WTC11 (cell line): Measurements from ENCODE around the gene RTEL1. TPM values are rescaled to one million over a fixed set of nuclear protein-coding genes. Genes with fewer than 3 reads are reported as not detected.

Experiments
- ATAC-seq: fragments of 200-7000 bp; cut with Tn5 transposase; 2 replicates; pipeline ENCODE4 v1.10.0; 2021; ENCODE audit warnings: mild to moderate bottlenecking, moderate library complexity
- CTCF ChIA-PET: fragments of 300-600 bp; sonication (Branson Sonifier 250); formaldehyde crosslinking; loops from one replicate; lab custom pipeline; 2021; ENCODE audit warnings: antibody characterized with exemption; lab: Charles Lee
- POLR2A ChIA-PET: fragments of 350-600 bp; sonication (Branson Sonifier 250); formaldehyde crosslinking; loops from one replicate; lab custom pipeline; 2021; ENCODE audit warnings: antibody characterized with exemption; lab: Charles Lee
- DNase-seq: peaks from one replicate; pipeline ENCODE4 v3.0.0; 2021; ENCODE audit warnings: low spot score
- H3K27ac Mint-ChIP-seq: 2 replicates; pipeline ENCODE4 v1.8.0; 2021; ENCODE audit warnings: mixed read lengths
- H3K27me3 Mint-ChIP-seq: 2 replicates; pipeline ENCODE4 v1.8.0; 2021; ENCODE audit warnings: low read depth, mild to moderate bottlenecking, moderate library complexity, mixed read lengths
- H3K36me3 Mint-ChIP-seq: 2 replicates; pipeline ENCODE4 v1.8.0; 2021; ENCODE audit warnings: mixed read lengths
- H3K4me1 Mint-ChIP-seq: 2 replicates; pipeline ENCODE4 v1.8.0; 2022; ENCODE audit warnings: mixed read lengths
- H3K4me3 Mint-ChIP-seq: 2 replicates; pipeline ENCODE4 v1.8.0; 2021; ENCODE audit warnings: mild to moderate bottlenecking, moderate library complexity, mixed read lengths
- H3K9me3 Mint-ChIP-seq: 2 replicates; pipeline ENCODE4 v1.8.0; 2021; ENCODE audit warnings: mixed read lengths
- ATF1 ChIP-seq: sonication (generic); formaldehyde crosslinking; IDR thresholded peaks from 2 replicates; pipeline ENCODE4 v1.8.1; 2023; ENCODE audit warnings: mild to moderate bottlenecking, moderate library complexity, missing genetic modification reagents
- ETV6 ChIP-seq: sonication (generic); formaldehyde crosslinking; IDR thresholded peaks from 2 replicates; pipeline ENCODE4 v1.8.1; 2022; ENCODE audit warnings: mild to moderate bottlenecking, missing genetic modification reagents
- GTF2I ChIP-seq: fragments of 250-450 bp; sonication (Bioruptor Pico); conservative IDR thresholded peaks from 2 replicates; pipeline ENCODE4 v1.4.0; 2021; ENCODE audit warnings: mild to moderate bottlenecking
- JAZF1 ChIP-seq: fragments of 250-450 bp; sonication (Bioruptor Pico); IDR thresholded peaks from 2 replicates; pipeline ENCODE4 v1.9.0; 2021; ENCODE audit warnings: moderate library complexity, mild to moderate bottlenecking, inconsistent platforms
- JUN ChIP-seq: sonication (generic); formaldehyde crosslinking; IDR thresholded peaks from 2 replicates; pipeline ENCODE4 v1.8.0; 2023; ENCODE audit warnings: mild to moderate bottlenecking, missing genetic modification reagents
- KAT7 ChIP-seq: sonication (generic); formaldehyde crosslinking; IDR thresholded peaks from 2 replicates; pipeline ENCODE4 v1.8.1; 2023; ENCODE audit warnings: missing genetic modification reagents, mild to moderate bottlenecking, borderline replicate concordance
- SMAD3 ChIP-seq: sonication (generic); formaldehyde crosslinking; IDR thresholded peaks from 2 replicates; pipeline ENCODE4 v1.8.0; 2022; ENCODE audit warnings: missing genetic modification reagents, mild to moderate bottlenecking, borderline replicate concordance
- TEAD1 ChIP-seq: sonication (generic); formaldehyde crosslinking; IDR thresholded peaks from 2 replicates; pipeline ENCODE4 v1.8.0; 2022; ENCODE audit warnings: mild to moderate bottlenecking, missing genetic modification reagents
- TEAD4 ChIP-seq: sonication (generic); formaldehyde crosslinking; IDR thresholded peaks from 2 replicates; pipeline ENCODE4 v1.8.0; 2022; ENCODE audit warnings: mild to moderate bottlenecking, missing genetic modification reagents
- ZNF138 ChIP-seq: sonication (generic); formaldehyde crosslinking; conservative IDR thresholded peaks from 2 replicates; pipeline ENCODE4 v1.8.1; 2022; ENCODE audit warnings: mild to moderate bottlenecking, moderate library complexity, missing genetic modification reagents
- ZNF416 ChIP-seq: fragments of 250-450 bp; sonication (Bioruptor Pico); IDR thresholded peaks from 2 replicates; pipeline ENCODE4 v1.9.0; 2021; ENCODE audit warnings: mild to moderate bottlenecking, inconsistent platforms
- total RNA-seq: library from RNA; stranded (reverse); gene quantifications from 3 replicates; pipeline ENCODE4 v1.2.3, GENCODE V29; 2021
- TF ChIP-seq, protein P1 (sequence below): sonication (generic); formaldehyde crosslinking; IDR thresholded peaks from 2 replicates; pipeline ENCODE4 v1.8.0; 2022; ENCODE audit warnings: mild to moderate bottlenecking, missing genetic modification reagents
- TF ChIP-seq, protein P2 (sequence below): sonication (generic); formaldehyde crosslinking; IDR thresholded peaks from 2 replicates; pipeline ENCODE4 v1.8.0; 2023; ENCODE audit warnings: missing genetic modification reagents, mild to moderate bottlenecking, borderline replicate concordance
- TF ChIP-seq, protein P3 (sequence below): sonication (generic); formaldehyde crosslinking; IDR thresholded peaks from 2 replicates; pipeline ENCODE4 v1.8.1; 2023; ENCODE audit warnings: mild to moderate bottlenecking, missing genetic modification reagents, moderate library complexity
- TF ChIP-seq, protein P4 (sequence below): sonication (generic); formaldehyde crosslinking; IDR thresholded peaks from 2 replicates; pipeline ENCODE4 v1.8.1; 2022; ENCODE audit warnings: missing genetic modification reagents, borderline replicate concordance
- TF ChIP-seq, protein P5 (sequence below): fragments of 250-450 bp; sonication (Bioruptor Pico); conservative IDR thresholded peaks from 2 replicates; pipeline ENCODE4 v1.9.0; 2021; ENCODE audit warnings: mild to moderate bottlenecking
- TF ChIP-seq, protein P6 (sequence below): sonication (generic); formaldehyde crosslinking; IDR thresholded peaks from 2 replicates; pipeline ENCODE4 v1.8.1; 2022; ENCODE audit warnings: mild to moderate bottlenecking, moderate library complexity, missing genetic modification reagents
- TF ChIP-seq, protein P7 (sequence below): fragments of 200-600 bp; IDR thresholded peaks from 2 replicates; pipeline ENCODE4 v1.8.0; 2022; ENCODE audit warnings: antibody characterized with exemption
- TF ChIP-seq, protein P8 (sequence below): sonication (generic); formaldehyde crosslinking; IDR thresholded peaks from 2 replicates; pipeline ENCODE4 v1.8.1; 2023; ENCODE audit warnings: mild to moderate bottlenecking, missing genetic modification reagents, moderate library complexity
- TF ChIP-seq, protein P9 (sequence below): sonication (generic); formaldehyde crosslinking; IDR thresholded peaks from 2 replicates; pipeline ENCODE4 v1.8.0; 2022; ENCODE audit warnings: mild to moderate bottlenecking, missing genetic modification reagents

The RTEL1 gene
- total RNA-seq, 1 experiment from 2014 or later = 44.9 TPM

DNA sequence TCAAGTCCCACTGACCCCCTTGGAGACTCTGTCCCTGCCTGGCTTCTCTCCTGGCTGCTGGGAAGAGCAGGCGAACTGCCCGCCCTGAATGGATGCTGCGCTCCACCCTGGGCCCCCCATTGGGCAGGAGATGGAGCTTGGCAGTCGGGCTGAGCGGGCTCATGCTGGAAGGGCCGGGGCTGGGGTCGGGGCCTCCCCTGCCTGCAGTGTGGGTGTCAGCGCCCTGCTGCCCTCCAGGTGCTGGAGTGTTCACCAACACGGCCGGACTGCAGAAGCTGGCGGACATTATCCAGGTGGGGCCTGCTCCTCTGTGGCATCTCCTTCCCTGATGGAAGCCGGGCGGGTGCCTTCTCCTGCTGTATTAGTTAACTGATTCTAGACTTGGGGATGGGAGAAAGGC, 22.3 kb downstream of the RTEL1 start:
- DNase-seq (no peak), ATAC-seq (no peak)
- no peak overlapping the region for H3K27ac Mint-ChIP-seq
- ChIA-PET POLR2A (no interaction called here), CTCF (no interaction called here)
- H3K36me3 Mint-ChIP-seq = peaks cover 7% of the 10 kb centered on the region; the same call in 1 of the 2 replicates
- no peaks in the 10 kb centered on the region for H3K27me3 Mint-ChIP-seq
- no peak overlapping the region for H3K4me3 Mint-ChIP-seq
- no peaks in the 10 kb centered on the region for H3K9me3 Mint-ChIP-seq
- no peaks in the 10 kb centered on the region for H3K4me1 Mint-ChIP-seq
- TF ChIP-seq ZNF138 (CRISPR knock-in tag) (no peak), GTF2I (CRISPR knock-in tag) (no peak), ETV6 (CRISPR knock-in tag) (no peak), SMAD3 (no peak), JAZF1 (CRISPR knock-in tag) (no peak), ZNF416 (no peak), JUN (CRISPR knock-in tag) (no peak)
- TF ChIP-seq, protein P1, sequence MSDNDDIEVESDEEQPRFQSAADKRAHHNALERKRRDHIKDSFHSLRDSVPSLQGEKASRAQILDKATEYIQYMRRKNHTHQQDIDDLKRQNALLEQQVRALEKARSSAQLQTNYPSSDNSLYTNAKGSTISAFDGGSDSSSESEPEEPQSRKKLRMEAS (CRISPR knock-in tag) = no peak
- TF ChIP-seq, protein P2, sequence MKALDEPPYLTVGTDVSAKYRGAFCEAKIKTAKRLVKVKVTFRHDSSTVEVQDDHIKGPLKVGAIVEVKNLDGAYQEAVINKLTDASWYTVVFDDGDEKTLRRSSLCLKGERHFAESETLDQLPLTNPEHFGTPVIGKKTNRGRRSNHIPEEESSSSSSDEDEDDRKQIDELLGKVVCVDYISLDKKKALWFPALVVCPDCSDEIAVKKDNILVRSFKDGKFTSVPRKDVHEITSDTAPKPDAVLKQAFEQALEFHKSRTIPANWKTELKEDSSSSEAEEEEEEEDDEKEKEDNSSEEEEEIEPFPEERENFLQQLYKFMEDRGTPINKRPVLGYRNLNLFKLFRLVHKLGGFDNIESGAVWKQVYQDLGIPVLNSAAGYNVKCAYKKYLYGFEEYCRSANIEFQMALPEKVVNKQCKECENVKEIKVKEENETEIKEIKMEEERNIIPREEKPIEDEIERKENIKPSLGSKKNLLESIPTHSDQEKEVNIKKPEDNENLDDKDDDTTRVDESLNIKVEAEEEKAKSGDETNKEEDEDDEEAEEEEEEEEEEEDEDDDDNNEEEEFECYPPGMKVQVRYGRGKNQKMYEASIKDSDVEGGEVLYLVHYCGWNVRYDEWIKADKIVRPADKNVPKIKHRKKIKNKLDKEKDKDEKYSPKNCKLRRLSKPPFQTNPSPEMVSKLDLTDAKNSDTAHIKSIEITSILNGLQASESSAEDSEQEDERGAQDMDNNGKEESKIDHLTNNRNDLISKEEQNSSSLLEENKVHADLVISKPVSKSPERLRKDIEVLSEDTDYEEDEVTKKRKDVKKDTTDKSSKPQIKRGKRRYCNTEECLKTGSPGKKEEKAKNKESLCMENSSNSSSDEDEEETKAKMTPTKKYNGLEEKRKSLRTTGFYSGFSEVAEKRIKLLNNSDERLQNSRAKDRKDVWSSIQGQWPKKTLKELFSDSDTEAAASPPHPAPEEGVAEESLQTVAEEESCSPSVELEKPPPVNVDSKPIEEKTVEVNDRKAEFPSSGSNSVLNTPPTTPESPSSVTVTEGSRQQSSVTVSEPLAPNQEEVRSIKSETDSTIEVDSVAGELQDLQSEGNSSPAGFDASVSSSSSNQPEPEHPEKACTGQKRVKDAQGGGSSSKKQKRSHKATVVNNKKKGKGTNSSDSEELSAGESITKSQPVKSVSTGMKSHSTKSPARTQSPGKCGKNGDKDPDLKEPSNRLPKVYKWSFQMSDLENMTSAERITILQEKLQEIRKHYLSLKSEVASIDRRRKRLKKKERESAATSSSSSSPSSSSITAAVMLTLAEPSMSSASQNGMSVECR = no peak
- TF ChIP-seq, protein P3, sequence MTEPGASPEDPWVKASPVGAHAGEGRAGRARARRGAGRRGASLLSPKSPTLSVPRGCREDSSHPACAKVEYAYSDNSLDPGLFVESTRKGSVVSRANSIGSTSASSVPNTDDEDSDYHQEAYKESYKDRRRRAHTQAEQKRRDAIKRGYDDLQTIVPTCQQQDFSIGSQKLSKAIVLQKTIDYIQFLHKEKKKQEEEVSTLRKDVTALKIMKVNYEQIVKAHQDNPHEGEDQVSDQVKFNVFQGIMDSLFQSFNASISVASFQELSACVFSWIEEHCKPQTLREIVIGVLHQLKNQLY (CRISPR knock-in tag) = no peak
- TF ChIP-seq, protein P4, sequence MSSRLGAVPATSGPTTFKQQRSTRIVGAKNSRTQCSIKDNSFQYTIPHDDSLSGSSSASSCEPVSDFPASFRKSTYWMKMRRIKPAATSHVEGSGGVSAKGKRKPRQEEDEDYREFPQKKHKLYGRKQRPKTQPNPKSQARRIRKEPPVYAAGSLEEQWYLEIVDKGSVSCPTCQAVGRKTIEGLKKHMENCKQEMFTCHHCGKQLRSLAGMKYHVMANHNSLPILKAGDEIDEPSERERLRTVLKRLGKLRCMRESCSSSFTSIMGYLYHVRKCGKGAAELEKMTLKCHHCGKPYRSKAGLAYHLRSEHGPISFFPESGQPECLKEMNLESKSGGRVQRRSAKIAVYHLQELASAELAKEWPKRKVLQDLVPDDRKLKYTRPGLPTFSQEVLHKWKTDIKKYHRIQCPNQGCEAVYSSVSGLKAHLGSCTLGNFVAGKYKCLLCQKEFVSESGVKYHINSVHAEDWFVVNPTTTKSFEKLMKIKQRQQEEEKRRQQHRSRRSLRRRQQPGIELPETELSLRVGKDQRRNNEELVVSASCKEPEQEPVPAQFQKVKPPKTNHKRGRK (CRISPR knock-in tag) = no peak
- TF ChIP-seq, all 79 proteins: peak for 0

DNA sequence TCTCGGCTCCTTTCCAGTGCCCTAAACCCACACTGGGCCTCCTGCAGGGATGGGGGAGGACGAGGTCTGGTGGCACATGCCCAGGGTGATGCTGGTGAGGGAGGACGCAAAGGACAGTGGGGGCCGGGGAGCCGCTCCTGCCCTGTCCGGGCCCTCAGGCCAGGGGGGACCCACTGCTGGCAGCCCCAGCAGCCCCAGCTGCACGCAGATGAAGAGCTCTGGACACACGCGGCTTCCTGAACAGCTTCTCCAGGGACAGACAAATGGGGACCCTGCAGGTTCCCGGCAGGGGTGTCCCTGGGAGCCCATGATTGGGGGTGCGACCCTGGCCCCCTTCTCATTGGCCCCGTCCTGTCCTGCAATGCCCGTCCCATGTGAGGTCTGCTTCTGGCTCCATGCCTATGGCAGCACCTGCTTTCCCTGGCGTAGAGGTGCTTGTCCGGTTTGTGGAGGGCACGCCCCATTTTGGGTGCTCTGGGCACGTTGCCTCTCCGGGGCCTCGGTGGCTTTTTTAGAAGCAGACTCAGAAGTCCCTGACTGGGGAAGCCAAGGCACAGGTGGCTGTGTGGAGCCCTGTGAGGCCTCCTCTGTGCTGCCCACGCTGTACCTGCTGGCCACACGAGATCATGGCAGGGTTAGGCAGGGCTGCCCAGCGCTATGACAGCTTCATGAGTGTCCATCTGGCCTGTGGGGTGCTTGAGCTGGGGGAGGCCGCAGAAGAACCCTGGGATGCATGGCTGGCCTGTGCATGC, 22.9 kb downstream of the RTEL1 start:
- ATAC-seq (no peak), DNase-seq (no peak)
- CTCF ChIA-PET = no interaction called here
- H3K4me1 Mint-ChIP-seq = no peaks in the 10 kb centered on the region
- POLR2A ChIA-PET = no interaction called here
- H3K27ac Mint-ChIP-seq = no peak overlapping the region
- H3K9me3 Mint-ChIP-seq = no peaks in the 10 kb centered on the region
- no peaks in the 10 kb centered on the region for H3K27me3 Mint-ChIP-seq
- H3K4me3 Mint-ChIP-seq = no peak overlapping the region
- H3K36me3 Mint-ChIP-seq = peaks cover 2% of the 10 kb centered on the region; the same call in 1 of the 2 replicates
- TF ChIP-seq, protein P5, sequence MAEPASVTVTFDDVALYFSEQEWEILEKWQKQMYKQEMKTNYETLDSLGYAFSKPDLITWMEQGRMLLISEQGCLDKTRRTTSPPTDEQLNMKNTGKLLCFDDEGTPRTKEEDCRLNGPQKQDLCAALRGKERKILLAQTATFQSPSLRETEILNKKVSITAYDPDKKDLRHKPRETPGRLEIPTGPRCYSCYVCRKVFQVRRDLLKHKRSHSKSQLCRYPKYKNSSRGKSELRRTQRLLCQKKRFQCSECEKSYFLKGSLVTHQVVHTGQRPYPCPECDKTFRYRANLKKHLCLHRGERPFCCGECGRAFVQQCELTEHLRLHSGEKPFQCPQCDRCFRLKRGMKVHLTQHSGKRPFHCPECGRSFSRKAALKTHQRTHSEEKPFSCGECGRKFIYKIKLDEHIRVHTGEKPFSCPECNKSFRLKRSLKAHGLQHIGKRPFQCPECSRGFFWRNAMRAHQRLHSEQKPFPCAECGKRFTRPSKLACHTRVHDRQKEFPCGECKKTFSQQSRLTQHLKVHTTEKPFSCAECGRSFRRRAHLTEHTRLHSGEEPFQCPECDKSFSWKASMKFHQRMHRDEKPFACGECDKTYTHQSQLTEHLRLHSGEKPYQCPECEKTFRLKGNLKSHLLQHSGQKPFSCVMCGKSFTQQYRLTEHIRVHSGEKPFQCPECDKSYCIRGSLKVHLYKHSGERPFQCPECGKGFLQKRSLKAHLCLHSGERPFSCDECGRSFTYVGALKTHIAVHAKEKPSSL (CRISPR knock-in tag) = no peak
- TF ChIP-seq, protein P6, sequence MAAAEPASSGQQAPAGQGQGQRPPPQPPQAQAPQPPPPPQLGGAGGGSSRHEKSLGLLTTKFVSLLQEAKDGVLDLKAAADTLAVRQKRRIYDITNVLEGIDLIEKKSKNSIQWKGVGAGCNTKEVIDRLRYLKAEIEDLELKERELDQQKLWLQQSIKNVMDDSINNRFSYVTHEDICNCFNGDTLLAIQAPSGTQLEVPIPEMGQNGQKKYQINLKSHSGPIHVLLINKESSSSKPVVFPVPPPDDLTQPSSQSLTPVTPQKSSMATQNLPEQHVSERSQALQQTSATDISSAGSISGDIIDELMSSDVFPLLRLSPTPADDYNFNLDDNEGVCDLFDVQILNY = no peak
- no peak for TF ChIP-seq TEAD1 (CRISPR knock-in tag)
- TF ChIP-seq, protein P7, sequence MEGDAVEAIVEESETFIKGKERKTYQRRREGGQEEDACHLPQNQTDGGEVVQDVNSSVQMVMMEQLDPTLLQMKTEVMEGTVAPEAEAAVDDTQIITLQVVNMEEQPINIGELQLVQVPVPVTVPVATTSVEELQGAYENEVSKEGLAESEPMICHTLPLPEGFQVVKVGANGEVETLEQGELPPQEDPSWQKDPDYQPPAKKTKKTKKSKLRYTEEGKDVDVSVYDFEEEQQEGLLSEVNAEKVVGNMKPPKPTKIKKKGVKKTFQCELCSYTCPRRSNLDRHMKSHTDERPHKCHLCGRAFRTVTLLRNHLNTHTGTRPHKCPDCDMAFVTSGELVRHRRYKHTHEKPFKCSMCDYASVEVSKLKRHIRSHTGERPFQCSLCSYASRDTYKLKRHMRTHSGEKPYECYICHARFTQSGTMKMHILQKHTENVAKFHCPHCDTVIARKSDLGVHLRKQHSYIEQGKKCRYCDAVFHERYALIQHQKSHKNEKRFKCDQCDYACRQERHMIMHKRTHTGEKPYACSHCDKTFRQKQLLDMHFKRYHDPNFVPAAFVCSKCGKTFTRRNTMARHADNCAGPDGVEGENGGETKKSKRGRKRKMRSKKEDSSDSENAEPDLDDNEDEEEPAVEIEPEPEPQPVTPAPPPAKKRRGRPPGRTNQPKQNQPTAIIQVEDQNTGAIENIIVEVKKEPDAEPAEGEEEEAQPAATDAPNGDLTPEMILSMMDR = no peak
- no peak for TF ChIP-seq SMAD3
- no peak for TF ChIP-seq KAT7
- TF ChIP-seq, protein P8, sequence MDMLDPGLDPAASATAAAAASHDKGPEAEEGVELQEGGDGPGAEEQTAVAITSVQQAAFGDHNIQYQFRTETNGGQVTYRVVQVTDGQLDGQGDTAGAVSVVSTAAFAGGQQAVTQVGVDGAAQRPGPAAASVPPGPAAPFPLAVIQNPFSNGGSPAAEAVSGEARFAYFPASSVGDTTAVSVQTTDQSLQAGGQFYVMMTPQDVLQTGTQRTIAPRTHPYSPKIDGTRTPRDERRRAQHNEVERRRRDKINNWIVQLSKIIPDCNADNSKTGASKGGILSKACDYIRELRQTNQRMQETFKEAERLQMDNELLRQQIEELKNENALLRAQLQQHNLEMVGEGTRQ (CRISPR knock-in tag) = no peak
- TF ChIP-seq ATF1 (CRISPR knock-in tag) = no peak
- no peak for TF ChIP-seq TEAD4 (CRISPR knock-in tag)
- TF ChIP-seq, protein P9, sequence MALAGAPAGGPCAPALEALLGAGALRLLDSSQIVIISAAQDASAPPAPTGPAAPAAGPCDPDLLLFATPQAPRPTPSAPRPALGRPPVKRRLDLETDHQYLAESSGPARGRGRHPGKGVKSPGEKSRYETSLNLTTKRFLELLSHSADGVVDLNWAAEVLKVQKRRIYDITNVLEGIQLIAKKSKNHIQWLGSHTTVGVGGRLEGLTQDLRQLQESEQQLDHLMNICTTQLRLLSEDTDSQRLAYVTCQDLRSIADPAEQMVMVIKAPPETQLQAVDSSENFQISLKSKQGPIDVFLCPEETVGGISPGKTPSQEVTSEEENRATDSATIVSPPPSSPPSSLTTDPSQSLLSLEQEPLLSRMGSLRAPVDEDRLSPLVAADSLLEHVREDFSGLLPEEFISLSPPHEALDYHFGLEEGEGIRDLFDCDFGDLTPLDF (CRISPR knock-in tag) = no peak
- TF ChIP-seq ZNF416 = no peak
